ENCODE results near the gene ADCY9. TPM values are rescaled to one million over a fixed set of nuclear protein-coding genes. Genes with fewer than 3 reads are reported as not detected.
"Not testable (repeated sequence)": the region's sequence is repeated elsewhere in the genome, so short reads cannot be mapped to it uniquely, and the experiment has no call there.

The ADCY9 gene
- total RNA-seq, 1 donor from 2014 or later: 13.1 TPM

GRCh38 chr16:3938843-3939624 lies 177.2 kb downstream of the ADCY9 start:
- peak overlapping the region; percentile 69 for H3K27ac Mint-ChIP-seq
- DNase-seq (ENCODE audit: low spot score in 2 of 2, unreplicated experiment in 2 of 2): peak; percentile 75 to 83
- H3K27me3 Mint-ChIP-seq (ENCODE audit: low read depth): no peaks in the 10 kb centered on the region
- H3K9me3 Mint-ChIP-seq: peaks cover 9% of the 10 kb centered on the region
- peak; percentile 89 for TF ChIP-seq CTCF (IDR thresholded peaks at IDR 0.05; ENCODE audit: unreplicated experiment)
- peaks cover 8% of the 10 kb centered on the region for H3K36me3 Mint-ChIP-seq
- peaks cover 10% of the 10 kb centered on the region for H3K4me1 Mint-ChIP-seq
- H3K4me3 Mint-ChIP-seq: peak overlapping the region; percentile 46

- peaks cover 10% of the 10 kb centered on the region for H3K4me1 Mint-ChIP-seq
- TF ChIP-seq CTCF (IDR thresholded peaks at IDR 0.05; ENCODE audit: unreplicated experiment): no peak
Measured at GRCh38 chr16:3938471-3938842, 177.8 kb downstream of the ADCY9 start.

GRCh38 chr16:3937066-3937875 lies 179.0 kb downstream of the ADCY9 start:
- Mint-ChIP-seq H3K27me3 (ENCODE audit: low read depth) (no peaks in the 10 kb centered on the region), H3K9me3 (peaks cover 4% of the 10 kb centered on the region), H3K4me1 (peaks cover 10% of the 10 kb centered on the region), H3K36me3 (peaks cover 2% of the 10 kb centered on the region), H3K4me3 (no peak overlapping the region), H3K27ac (no peak overlapping the region)
- no peak for DNase-seq (ENCODE audit: low spot score in 2 of 2, unreplicated experiment in 2 of 2)
- TF ChIP-seq CTCF (IDR thresholded peaks at IDR 0.05; ENCODE audit: unreplicated experiment): no peak

More at GRCh38 chr16:3938471-3938842, 177.8 kb downstream of the ADCY9 start:
- Mint-ChIP-seq H3K9me3 (peaks cover 8% of the 10 kb centered on the region), H3K27ac (no peak overlapping the region), H3K36me3 (peaks cover 7% of the 10 kb centered on the region), H3K27me3 (ENCODE audit: low read depth) (no peaks in the 10 kb centered on the region), H3K4me3 (no peak overlapping the region)
- DNase-seq (ENCODE audit: low spot score in 2 of 2, unreplicated experiment in 2 of 2): no peak

- no peak overlapping the region for H3K4me3 Mint-ChIP-seq
- H3K4me1 Mint-ChIP-seq: peaks cover 10% of the 10 kb centered on the region
- no peak for TF ChIP-seq CTCF (IDR thresholded peaks at IDR 0.05; ENCODE audit: unreplicated experiment)
- no peaks in the 10 kb centered on the region for H3K27me3 Mint-ChIP-seq (ENCODE audit: low read depth)
- H3K9me3 Mint-ChIP-seq: no peaks in the 10 kb centered on the region
- H3K36me3 Mint-ChIP-seq: no peaks in the 10 kb centered on the region
- DNase-seq (ENCODE audit: low spot score in 2 of 2, unreplicated experiment in 2 of 2): no peak
- H3K27ac Mint-ChIP-seq: no peak overlapping the region
Measured at GRCh38 chr16:3935921-3936320, 180.3 kb downstream of the ADCY9 start.

- no peak for DNase-seq (ENCODE audit: low spot score in 2 of 2, unreplicated experiment in 2 of 2)
- Mint-ChIP-seq H3K27me3 (ENCODE audit: low read depth) (no peaks in the 10 kb centered on the region), H3K4me3 (no peak overlapping the region), H3K36me3 (no peaks in the 10 kb centered on the region), H3K9me3 (peaks cover 10% of the 10 kb centered on the region), H3K4me1 (peaks cover 8% of the 10 kb centered on the region), H3K27ac (no peak overlapping the region)
- no peak for TF ChIP-seq CTCF (IDR thresholded peaks at IDR 0.05; ENCODE audit: unreplicated experiment)
Measured at GRCh38 chr16:3934491-3935181, 181.6 kb downstream of the ADCY9 start.

- H3K4me3 Mint-ChIP-seq; H3K36me3 Mint-ChIP-seq; DNase-seq (ENCODE audit: low spot score in 2 of 2, unreplicated experiment in 2 of 2); H3K4me1 Mint-ChIP-seq; H3K27me3 Mint-ChIP-seq (ENCODE audit: low read depth); H3K27ac Mint-ChIP-seq: not testable (repeated sequence)
- peaks cover 10% of the 10 kb centered on the region for H3K9me3 Mint-ChIP-seq
Measured at GRCh38 chr16:3927147-3927546, 189.1 kb downstream of the ADCY9 start.
